Activated naive CD4-positive, alpha-beta T cell treated with anti-CD3 and anti-CD28 coated beads, Interleukin-2, amount 10 ng/mL, durations not matched to agents 7 days and 5 days (primary cell): ENCODE results near the gene PTP4A2.
A peak's percentile ranks its signal among the peaks of the same experiment; 100 is the strongest.

Experiments used
- CTCF ChIA-PET: fragments of 350-600 bp; sonication (Branson Sonifier 250); formaldehyde crosslinking; loops from one replicate; lab custom pipeline; 2021; ENCODE audit warnings: antibody characterized with exemption; lab: Charles Lee
- DNase-seq: peaks from one replicate; pipeline ENCODE4 v3.0.0-alpha.2; 2020
- H3K27ac Mint-ChIP-seq: one replicate; pipeline ENCODE4 v1.8.0; 2021; ENCODE audit warnings: mild to moderate bottlenecking, moderate library complexity, mixed read lengths
- H3K27me3 Mint-ChIP-seq: one replicate; pipeline ENCODE4 v1.8.0; 2021; ENCODE audit warnings: mild to moderate bottlenecking, mixed read lengths
- H3K36me3 Mint-ChIP-seq: one replicate; pipeline ENCODE4 v1.8.0; 2021; ENCODE audit warnings: mixed read lengths
- H3K4me1 Mint-ChIP-seq: one replicate; pipeline ENCODE4 v1.8.0; 2021; ENCODE audit warnings: mixed read lengths
- H3K4me3 Mint-ChIP-seq: one replicate; pipeline ENCODE4 v1.8.0; 2021; ENCODE audit warnings: mild to moderate bottlenecking, moderate library complexity, mixed read lengths
- H3K9me3 Mint-ChIP-seq: one replicate; pipeline ENCODE4 v1.8.0; 2021; ENCODE audit warnings: mixed read lengths

Gene PTP4A2

GRCh38 chr1:31880957-31881687 is 57.0 kb downstream of the PTP4A2 start:
- Mint-ChIP-seq H3K27ac (no peak overlapping the region), H3K9me3 (no peaks in the 10 kb centered on the region), H3K36me3 (no peaks in the 10 kb centered on the region), H3K27me3 (peaks cover 13% of the 10 kb centered on the region), H3K4me1 (peaks cover 11% of the 10 kb centered on the region), H3K4me3 (no peak overlapping the region)
- no peak for DNase-seq
- CTCF ChIA-PET, result interaction anchor here (0.7 to 1.6 kb wide), 2 partner anchors 80 to 83 kb away, joined by 4 read pairs; no protein-coding TSS in a partner anchor

- Mint-ChIP-seq H3K9me3 (no peaks in the 10 kb centered on the region), H3K4me1 (peaks cover 11% of the 10 kb centered on the region), H3K27me3 (peaks cover 13% of the 10 kb centered on the region), H3K27ac (no peak overlapping the region), H3K4me3 (no peak overlapping the region), H3K36me3 (no peaks in the 10 kb centered on the region)
- CTCF ChIA-PET, result interaction anchor here (0.7 to 1.6 kb wide), 2 partner anchors 82 to 84 kb away, joined by 4 read pairs; no protein-coding TSS in a partner anchor
- DNase-seq, result no peak
Observed at GRCh38 chr1:31879981-31880608, 58.1 kb downstream of the PTP4A2 start.

DNA sequence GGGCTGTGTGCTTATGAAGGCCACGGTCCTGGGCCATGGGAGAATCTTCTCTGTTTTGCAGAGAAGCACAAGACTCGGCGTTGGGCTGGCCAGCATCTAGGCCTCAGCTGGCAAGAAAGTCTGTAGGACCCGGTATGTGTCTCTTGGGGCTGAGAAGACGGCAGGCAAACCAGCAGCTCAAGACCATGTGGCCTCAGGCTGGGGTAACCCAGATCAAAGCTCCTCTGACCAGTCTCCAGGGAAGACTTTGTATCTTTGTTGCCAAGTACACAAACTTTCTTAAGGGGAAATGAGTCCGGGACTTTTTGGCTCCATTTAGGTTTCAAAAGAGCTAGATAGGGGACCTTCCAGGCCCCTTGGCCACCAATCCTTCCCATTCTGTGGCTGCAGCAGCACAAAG is 60.1 kb downstream of the PTP4A2 start:
- Mint-ChIP-seq H3K4me3 (no peak overlapping the region), H3K9me3 (peaks cover 3% of the 10 kb centered on the region), H3K27ac (no peak overlapping the region), H3K27me3 (peaks cover 13% of the 10 kb centered on the region), H3K4me1 (peaks cover 16% of the 10 kb centered on the region), H3K36me3 (peaks cover 2% of the 10 kb centered on the region)
- CTCF ChIA-PET, result interaction anchor here (1.4 kb wide), 1 partner anchor 86 kb away, joined by 3 read pairs; no protein-coding TSS in a partner anchor
- no peak for DNase-seq

- H3K36me3 Mint-ChIP-seq, result peaks cover 5% of the 10 kb centered on the region
- no peak for DNase-seq
- no peak overlapping the region for H3K27ac Mint-ChIP-seq
- peaks cover 5% of the 10 kb centered on the region for H3K9me3 Mint-ChIP-seq
- peaks cover 21% of the 10 kb centered on the region for H3K4me1 Mint-ChIP-seq
- CTCF ChIA-PET, result interaction anchor here (1.4 kb wide), 1 partner anchor 87 kb away, joined by 3 read pairs; no protein-coding TSS in a partner anchor
- no peak overlapping the region for H3K4me3 Mint-ChIP-seq
- H3K27me3 Mint-ChIP-seq, result peaks cover 13% of the 10 kb centered on the region
Observed at GRCh38 chr1:31877544-31877943, 60.6 kb downstream of the PTP4A2 start.

- H3K4me3 Mint-ChIP-seq, result no peak overlapping the region
- H3K27ac Mint-ChIP-seq, result no peak overlapping the region
- peaks cover 6% of the 10 kb centered on the region for H3K27me3 Mint-ChIP-seq
- CTCF ChIA-PET, result no interaction called here
- H3K36me3 Mint-ChIP-seq, result peaks cover 5% of the 10 kb centered on the region
- peaks cover 5% of the 10 kb centered on the region for H3K9me3 Mint-ChIP-seq
- no peak for DNase-seq
- peaks cover 24% of the 10 kb centered on the region for H3K4me1 Mint-ChIP-seq
Observed at GRCh38 chr1:31875636-31876236, 62.4 kb downstream of the PTP4A2 start.

DNA sequence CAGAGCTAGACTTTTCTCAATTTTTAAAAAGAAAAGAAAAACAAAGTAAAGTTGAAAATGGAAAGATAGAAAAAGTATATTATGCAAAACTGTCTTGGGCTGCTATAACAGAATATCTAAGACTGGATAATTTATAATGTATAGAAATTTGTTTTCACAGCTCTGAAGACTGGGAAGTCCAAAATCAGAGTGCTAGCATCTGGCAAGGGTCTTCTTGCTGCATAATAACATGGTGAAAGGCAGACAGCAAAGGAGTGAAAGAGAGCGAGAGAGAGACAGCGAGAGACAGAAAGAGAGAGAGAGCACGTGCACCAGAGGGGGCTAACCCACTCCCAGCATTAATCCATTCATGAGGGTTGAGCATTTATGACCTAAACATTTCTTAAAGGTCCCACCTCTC is 63.2 kb downstream of the PTP4A2 start:
- Mint-ChIP-seq H3K4me3 (no peak overlapping the region), H3K27ac (no peak overlapping the region), H3K4me1 (peaks cover 19% of the 10 kb centered on the region), H3K36me3 (peaks cover 5% of the 10 kb centered on the region), H3K27me3 (peaks cover 6% of the 10 kb centered on the region), H3K9me3 (peaks cover 5% of the 10 kb centered on the region)
- CTCF ChIA-PET, result no interaction called here
- DNase-seq, result no peak

DNA sequence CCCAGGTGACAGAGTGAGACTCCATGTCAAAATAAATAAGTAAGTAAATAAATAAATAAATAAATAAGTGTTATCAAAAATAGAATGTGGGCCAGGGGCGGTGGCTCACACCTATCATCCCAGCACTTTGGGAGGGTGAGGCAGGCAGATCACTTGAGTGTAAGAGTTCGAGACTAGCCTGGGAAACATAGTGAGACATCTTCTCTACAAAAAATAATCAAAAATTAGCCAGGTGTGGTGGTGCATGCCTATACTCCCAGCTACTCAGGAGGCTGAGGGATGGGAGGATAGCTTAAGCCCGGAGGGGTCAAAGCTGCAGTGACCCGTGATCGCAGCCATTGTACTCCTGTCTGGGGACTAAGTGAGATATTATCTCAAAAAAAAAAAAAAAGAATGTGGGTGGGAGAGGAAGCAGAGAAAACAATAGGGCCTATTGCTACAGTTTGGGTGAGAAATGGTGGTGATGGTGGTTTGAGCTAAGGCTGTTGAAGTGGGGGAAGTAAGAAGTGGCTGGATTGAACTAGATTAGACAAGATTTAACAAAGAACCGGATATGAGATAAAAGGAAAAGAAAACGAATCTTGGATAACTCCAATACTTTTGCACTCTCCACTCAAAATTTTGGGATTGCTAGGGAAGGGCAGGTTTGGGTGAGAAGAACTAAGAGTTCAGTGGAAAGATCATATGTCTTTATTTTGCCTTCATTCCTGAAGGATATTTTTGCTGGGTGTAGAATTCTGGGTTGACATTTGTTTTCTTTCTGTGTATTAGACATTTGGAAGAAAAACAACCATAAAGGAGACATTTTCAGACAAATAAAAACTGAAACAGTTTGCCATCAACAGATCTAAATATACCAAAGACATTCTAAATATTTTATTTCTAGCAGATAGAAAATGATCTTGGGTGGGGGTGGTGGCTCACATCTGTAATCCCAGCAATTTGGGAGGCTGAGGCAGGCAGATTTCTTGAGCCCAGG is 65.2 kb downstream of the PTP4A2 start:
- DNase-seq, result peak; percentile 32
- Mint-ChIP-seq H3K4me1 (peaks cover 18% of the 10 kb centered on the region), H3K9me3 (peaks cover 5% of the 10 kb centered on the region), H3K27me3 (peaks cover 10% of the 10 kb centered on the region), H3K4me3 (no peak overlapping the region), H3K27ac (peak overlapping the region; percentile 79), H3K36me3 (peaks cover 5% of the 10 kb centered on the region)
- CTCF ChIA-PET, result interaction anchor here (1.0 to 1.5 kb wide), 2 partner anchors 29 to 56 kb away, joined by 3 to 4 read pairs; no protein-coding TSS in a partner anchor

DNA sequence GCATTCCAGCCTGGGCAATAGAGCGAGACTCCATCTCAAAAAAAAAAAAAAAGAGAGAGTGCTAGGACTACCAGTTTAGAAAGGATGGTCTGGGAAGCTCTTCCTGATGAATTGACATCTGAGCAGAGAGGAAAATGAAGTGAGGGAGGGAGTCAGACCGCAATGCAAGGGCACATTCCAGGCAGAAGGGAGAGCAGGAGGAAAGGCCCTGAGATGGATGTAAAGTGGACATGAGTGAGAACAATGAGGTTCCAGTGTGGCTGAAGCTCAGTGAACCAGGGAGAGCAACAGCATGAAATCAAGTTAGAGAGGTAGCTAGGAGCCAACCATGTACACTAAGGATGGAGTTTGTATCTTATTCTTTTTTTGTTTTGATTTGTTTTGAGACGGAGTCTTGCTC is 66.5 kb downstream of the PTP4A2 start:
- CTCF ChIA-PET, result interaction anchor here (1.5 kb wide), 2 partner anchors 23 to 55 kb away, joined by 3 to 4 read pairs; no protein-coding TSS in a partner anchor
- no peak overlapping the region for H3K27ac Mint-ChIP-seq
- H3K4me1 Mint-ChIP-seq, result peaks cover 20% of the 10 kb centered on the region
- no peak for DNase-seq
- H3K9me3 Mint-ChIP-seq, result peaks cover 5% of the 10 kb centered on the region
- peaks cover 5% of the 10 kb centered on the region for H3K36me3 Mint-ChIP-seq
- no peak overlapping the region for H3K4me3 Mint-ChIP-seq
- H3K27me3 Mint-ChIP-seq, result peaks cover 9% of the 10 kb centered on the region

DNA sequence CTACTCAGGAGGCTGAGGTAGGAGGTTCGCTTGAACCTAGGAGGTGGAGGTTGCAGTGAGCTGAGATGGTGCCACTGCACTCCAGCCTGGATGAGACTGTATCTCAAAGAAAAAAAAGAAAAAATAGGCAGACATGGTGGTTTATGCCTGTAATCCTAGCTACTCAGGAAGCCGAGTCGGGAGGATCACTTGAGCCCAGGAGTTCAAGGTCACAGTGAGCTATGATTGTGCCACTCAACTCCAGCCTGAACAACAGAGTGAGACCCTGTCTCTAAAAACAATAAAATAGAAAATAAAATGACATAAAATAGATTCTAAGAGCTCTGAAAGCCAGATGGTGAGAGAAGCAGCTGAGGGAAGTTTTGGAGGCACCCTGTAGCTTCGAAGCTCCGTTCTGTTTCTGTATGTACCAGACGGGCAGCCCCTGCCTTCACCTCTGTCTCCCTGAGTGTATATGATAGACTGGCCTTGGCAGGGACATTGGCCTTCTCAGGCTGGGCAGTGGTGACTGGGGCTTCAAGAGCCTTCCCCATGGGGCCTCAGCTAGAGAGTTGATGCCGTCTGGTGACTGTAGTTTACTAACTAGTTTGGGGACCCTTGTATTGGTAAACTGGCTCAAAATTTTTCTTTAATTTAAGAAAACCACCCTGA is 68.0 kb downstream of the PTP4A2 start:
- peaks cover 5% of the 10 kb centered on the region for H3K36me3 Mint-ChIP-seq
- CTCF ChIA-PET, result interaction anchor here (1.5 kb wide), 1 partner anchor 21 kb away, joined by 3 read pairs; no protein-coding TSS in a partner anchor
- H3K27me3 Mint-ChIP-seq, result peaks cover 9% of the 10 kb centered on the region
- peaks cover 5% of the 10 kb centered on the region for H3K9me3 Mint-ChIP-seq
- H3K4me3 Mint-ChIP-seq, result no peak overlapping the region
- H3K4me1 Mint-ChIP-seq, result peaks cover 17% of the 10 kb centered on the region
- no peak overlapping the region for H3K27ac Mint-ChIP-seq
- no peak for DNase-seq

DNA sequence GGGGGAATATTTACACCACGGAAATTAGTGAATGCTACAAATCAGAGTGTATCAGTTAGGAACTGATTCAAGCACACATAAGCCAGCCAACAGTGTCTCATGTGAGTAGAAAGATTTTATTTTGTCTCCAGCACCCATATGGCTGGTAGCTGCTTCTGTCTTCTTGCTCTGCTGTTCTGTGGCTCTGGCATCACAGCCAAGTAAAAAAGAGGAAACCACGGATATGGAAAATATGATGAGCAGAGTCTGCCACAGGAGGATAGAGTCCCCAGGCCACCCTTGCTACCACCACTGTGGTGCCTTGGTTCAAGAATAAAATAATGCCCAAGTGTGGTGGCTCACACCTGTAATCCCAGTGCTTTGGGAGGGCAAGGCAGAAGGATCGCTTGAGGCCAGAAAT is 68.7 kb downstream of the PTP4A2 start:
- H3K4me1 Mint-ChIP-seq, result peaks cover 17% of the 10 kb centered on the region

GRCh38 chr1:31868862-31869261 is 69.3 kb downstream of the PTP4A2 start:
- Mint-ChIP-seq H3K36me3 (peaks cover 5% of the 10 kb centered on the region), H3K4me1 (peaks cover 17% of the 10 kb centered on the region), H3K27ac (no peak overlapping the region), H3K9me3 (peaks cover 5% of the 10 kb centered on the region), H3K27me3 (peaks cover 13% of the 10 kb centered on the region), H3K4me3 (no peak overlapping the region)
- no peak for DNase-seq
- CTCF ChIA-PET, result no interaction called here

More for the DNA sequence above, 68.7 kb downstream of the PTP4A2 start:
- Mint-ChIP-seq H3K27ac (no peak overlapping the region), H3K27me3 (peaks cover 9% of the 10 kb centered on the region), H3K4me3 (no peak overlapping the region), H3K36me3 (peaks cover 5% of the 10 kb centered on the region), H3K9me3 (peaks cover 5% of the 10 kb centered on the region)
- DNase-seq, result no peak
- CTCF ChIA-PET, result no interaction called here

DNA sequence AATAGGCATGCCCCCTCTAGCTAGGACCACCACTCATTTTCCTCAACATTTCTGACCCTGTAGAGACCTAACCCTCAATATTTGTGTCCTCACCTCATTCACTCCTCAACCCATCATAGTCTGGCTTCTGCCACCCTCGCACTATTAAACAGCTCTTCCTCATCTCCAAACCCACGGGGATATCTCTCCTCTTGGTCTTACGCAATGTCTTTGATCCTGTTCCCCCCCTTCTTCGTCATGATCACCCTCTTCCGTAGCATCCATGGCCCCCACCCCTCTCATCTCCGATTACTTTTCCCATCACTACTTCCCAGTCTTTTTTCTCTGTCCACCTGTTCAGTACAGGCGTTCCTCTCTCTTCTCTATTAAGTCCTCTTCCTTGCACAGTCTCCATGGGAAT is 70.6 kb downstream of the PTP4A2 start:
- Mint-ChIP-seq H3K9me3 (no peaks in the 10 kb centered on the region), H3K4me3 (no peak overlapping the region), H3K27me3 (peaks cover 13% of the 10 kb centered on the region), H3K4me1 (peaks cover 7% of the 10 kb centered on the region), H3K36me3 (no peaks in the 10 kb centered on the region), H3K27ac (no peak overlapping the region)
- DNase-seq, result no peak
- CTCF ChIA-PET, result no interaction called here

GRCh38 chr1:31866450-31867032 is 71.6 kb downstream of the PTP4A2 start:
- H3K27ac Mint-ChIP-seq, result no peak overlapping the region
- CTCF ChIA-PET, result interaction anchor here (0.6 kb wide), 1 partner anchor 17 kb away, joined by 5 read pairs; no protein-coding TSS in a partner anchor

More at GRCh38 chr1:31866450-31867032, 71.6 kb downstream of the PTP4A2 start:
- Mint-ChIP-seq H3K9me3 (no peaks in the 10 kb centered on the region), H3K27me3 (peaks cover 13% of the 10 kb centered on the region), H3K36me3 (no peaks in the 10 kb centered on the region), H3K4me3 (no peak overlapping the region), H3K4me1 (peaks cover 4% of the 10 kb centered on the region)
- DNase-seq, result no peak
